ENCODE results near the gene FBL. TPM values are rescaled to one million over a fixed set of nuclear protein-coding genes. Genes with fewer than 3 reads are reported as not detected.

Gene FBL
- total RNA-seq: 215 and 226 TPM in 2 replicates

DNA sequence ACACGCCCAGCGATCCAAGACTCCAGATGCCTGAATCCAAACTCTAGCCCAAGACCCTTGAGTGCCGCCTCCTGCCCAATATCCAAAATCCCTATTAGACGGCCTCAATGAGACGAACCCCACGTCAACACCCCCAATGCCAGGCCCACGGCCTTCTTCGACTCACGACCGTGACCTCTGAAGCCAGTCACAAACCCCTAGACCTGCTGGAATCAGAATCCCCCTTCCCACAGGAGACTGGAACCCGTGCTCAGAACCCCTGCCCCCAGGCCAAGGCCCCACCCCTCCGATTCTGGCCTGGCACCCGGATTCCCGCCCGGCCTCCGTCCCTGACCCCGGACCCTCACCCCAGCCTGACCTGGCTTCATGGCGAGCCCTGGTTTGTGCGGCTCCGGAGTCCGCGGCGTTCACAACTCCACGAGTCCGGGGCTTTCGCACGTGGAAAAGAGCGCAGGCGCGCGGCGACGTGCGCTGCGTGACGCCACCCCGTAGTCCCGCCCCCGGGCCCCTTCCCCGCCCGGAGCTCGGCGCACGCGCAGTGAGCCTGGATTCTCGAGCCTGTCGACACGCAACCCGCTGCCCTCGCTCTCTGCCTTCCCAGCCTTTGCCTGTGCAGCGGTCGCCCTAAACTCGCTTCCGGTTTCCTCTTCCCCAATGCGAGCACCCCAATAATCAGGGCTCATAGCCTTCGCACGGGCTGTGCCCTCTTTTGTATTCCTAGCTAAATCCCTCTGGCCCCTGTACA is at the start of gene FBL:
Gene FBL, minus strand, starts transcription at position 447 of the 745 bp plus-strand sequence. Its CDS starts 79 bp downstream, at position 368.

DNA sequence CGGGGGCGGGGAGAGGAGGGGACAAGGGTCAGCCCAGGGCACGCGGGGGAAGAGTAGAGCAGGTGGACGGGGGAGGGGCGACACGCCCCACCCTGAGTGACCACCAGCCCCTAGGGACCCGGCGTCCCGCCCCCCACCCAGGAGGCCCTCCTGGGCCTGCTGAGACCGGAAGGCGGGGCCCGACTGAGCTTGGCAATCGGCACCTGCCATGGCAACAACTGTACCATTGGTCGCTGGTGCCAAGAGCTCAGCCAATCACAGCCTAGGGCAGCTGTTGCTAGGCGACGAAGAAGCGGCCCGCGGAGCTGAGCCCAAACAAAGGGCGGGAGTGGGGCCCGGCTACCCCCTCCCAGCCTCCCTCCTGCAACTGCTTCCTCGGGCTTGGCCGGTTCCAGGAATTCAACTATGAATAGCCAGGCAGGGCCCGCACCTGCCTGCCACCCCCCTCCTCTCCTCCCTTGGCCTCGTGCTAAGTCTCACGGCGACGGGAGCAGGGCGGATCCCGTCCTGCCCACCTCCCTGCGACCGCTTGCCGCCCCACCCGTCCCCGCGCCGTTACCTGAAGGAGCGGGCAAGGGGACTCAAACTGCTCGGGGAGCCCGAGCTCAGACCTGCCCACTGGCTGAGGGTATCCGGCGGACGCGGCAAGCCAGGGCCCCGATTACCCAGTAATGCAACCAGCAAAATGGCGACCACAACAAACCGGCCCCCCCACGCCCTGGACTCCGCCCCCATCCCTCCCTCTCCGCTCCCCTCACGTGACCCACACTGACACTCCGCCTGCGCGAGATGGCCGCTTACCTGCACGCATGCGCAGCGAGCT is 12.5 kb downstream of the FBL start, which contains the start of gene DYRK1B:
Gene DYRK1B, minus strand, starts transcription at position 699 of the 823 bp plus-strand sequence. CDS start 2,295 bp downstream, outside the sequence.

Other genes with a start within 250 kb of the FBL start
- gene LGALS13, start 243.9 kb downstream of the FBL start, total RNA-seq: not detected in 2 replicates
- not detected in 2 replicates for gene LGALS16, start 190.5 kb downstream of the FBL start, total RNA-seq
- not detected in 2 replicates for gene LGALS14, start 141.9 kb downstream of the FBL start, total RNA-seq
- gene CLC, start 108.3 kb downstream of the FBL start, total RNA-seq: not detected in 2 replicates
- not detected in 2 replicates for gene LEUTX, start 67.5 kb downstream of the FBL start, total RNA-seq
- 13.5 and 14.0 TPM in 2 replicates for gene DYRK1B, start 12.2 kb downstream of the FBL start, total RNA-seq
- gene FCGBP, start 88.3 kb upstream of the FBL start, total RNA-seq: 0.23 and 0.49 TPM in 2 replicates
- 111 and 129 TPM in 2 replicates for gene PSMC4, start 124.8 kb upstream of the FBL start, total RNA-seq
- gene ZNF546, start 150.7 kb upstream of the FBL start, total RNA-seq: 0.09 and 0.78 TPM in 2 replicates
- gene ZNF780B, start 209.9 kb upstream of the FBL start, total RNA-seq: 2.1 and 3.1 TPM in 2 replicates
- 8.3 and 12.6 TPM in 2 replicates for gene ZNF780A, start 244.6 kb upstream of the FBL start, total RNA-seq

All from airway epithelial cell (primary cell).